GM19193 (cell line): ENCODE results near the gene TRPM2.

Source experiments
- POLR2A ChIP-seq: IDR thresholded peaks from 4 replicates; pipeline ENCODE4 v1.6.1; 2011; ENCODE audit not compliant: insufficient read depth, insufficient read length; ENCODE audit errors: extremely low read depth

TRPM2 gene

GRCh38 chr21:44482581-44483287 is 129.3 kb downstream of the TRPM2 start:
- no peak for TF ChIP-seq POLR2A

GRCh38 chr21:44483288-44484237 is 130.1 kb downstream of the TRPM2 start:
- no peak for TF ChIP-seq POLR2A

GRCh38 chr21:44484498-44485253 is 131.3 kb downstream of the TRPM2 start:
- TF ChIP-seq POLR2A: no peak

- no peak for TF ChIP-seq POLR2A
Measured at GRCh38 chr21:44485254-44485793, 131.9 kb downstream of the TRPM2 start.

- TF ChIP-seq POLR2A: no peak
Measured at GRCh38 chr21:44485796-44486195, 132.4 kb downstream of the TRPM2 start.

- TF ChIP-seq POLR2A: no peak
Measured at GRCh38 chr21:44486302-44486701, 132.9 kb downstream of the TRPM2 start.

GRCh38 chr21:44487831-44488230 is 134.4 kb downstream of the TRPM2 start:
- TF ChIP-seq POLR2A: no peak

- no peak for TF ChIP-seq POLR2A
Measured at GRCh38 chr21:44489962-44490361, 136.5 kb downstream of the TRPM2 start.

- no peak for TF ChIP-seq POLR2A
Measured at GRCh38 chr21:44490405-44490804, 137.0 kb downstream of the TRPM2 start.

GRCh38 chr21:44490816-44491215 is 137.4 kb downstream of the TRPM2 start:
- no peak for TF ChIP-seq POLR2A
